ENCODE measurements around the gene COL8A1.

GRCh38 chr3:99696497-99696896 lies 58.1 kb downstream of the COL8A1 start:
- no peak for TF ChIP-seq CTCF (IDR thresholded peaks at IDR 0.05; ENCODE audit: low read length)
- TF ChIP-seq EZH2 (optimal IDR thresholded peaks at IDR 0.05; ENCODE audit: low read depth, low read length) = no peak
